ENCODE data around the gene SCGB3A1.

The SCGB3A1 gene

GRCh38 chr5:180625125-180625790, 34.0 kb upstream of the SCGB3A1 start:
- ATAC-seq = no peak

- no peak for ATAC-seq
Measured at GRCh38 chr5:180624587-180624986, 33.3 kb upstream of the SCGB3A1 start.

DNA sequence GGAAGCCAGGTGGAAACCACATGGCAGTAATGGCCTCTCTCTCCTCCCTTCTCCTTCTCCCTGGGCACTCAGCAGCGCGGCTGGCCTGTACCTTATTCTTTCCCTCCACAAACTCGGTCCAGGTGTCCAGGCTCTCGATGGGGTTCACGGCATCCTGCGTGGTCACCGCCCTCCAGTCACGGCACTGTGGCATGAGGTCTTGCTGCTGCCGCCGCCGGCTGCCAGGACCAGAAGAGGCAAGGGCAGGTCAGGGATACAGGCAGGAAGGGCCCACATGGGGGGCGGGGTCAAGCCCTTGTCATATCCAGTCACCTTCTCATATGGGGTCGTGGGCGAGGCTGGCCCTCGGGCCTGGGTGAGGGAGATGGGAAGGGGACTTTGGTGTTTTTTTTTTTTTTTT, 32.5 kb upstream of the SCGB3A1 start:
- ATAC-seq = no peak

- ATAC-seq = no peak
Measured at GRCh38 chr5:180623411-180623834, 32.1 kb upstream of the SCGB3A1 start.

DNA sequence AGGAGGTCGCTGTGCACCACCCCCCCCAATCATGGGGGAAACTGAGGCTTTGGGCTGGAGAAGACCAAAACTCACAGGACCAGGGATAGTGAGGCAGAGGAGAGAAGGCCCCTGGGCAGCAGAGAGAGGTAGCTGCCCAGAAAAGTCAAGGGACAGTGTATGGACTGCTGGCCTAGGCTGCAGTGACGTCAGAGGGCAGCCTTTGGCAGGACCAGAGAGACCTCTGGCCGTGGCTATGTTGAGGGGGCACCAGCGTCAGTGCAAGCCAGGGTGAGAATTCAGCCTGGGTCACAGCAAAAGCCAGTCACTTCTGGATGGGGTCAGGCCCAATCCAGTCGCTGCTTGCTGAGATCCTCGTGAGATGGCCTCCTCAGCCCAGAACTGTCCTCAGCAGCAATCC, 31.6 kb upstream of the SCGB3A1 start:
- ATAC-seq = no peak

GRCh38 chr5:180621311-180621710, 30.0 kb upstream of the SCGB3A1 start:
- no peak for ATAC-seq

- no peak for ATAC-seq
Measured at GRCh38 chr5:180620014-180620413, 28.7 kb upstream of the SCGB3A1 start.

DNA sequence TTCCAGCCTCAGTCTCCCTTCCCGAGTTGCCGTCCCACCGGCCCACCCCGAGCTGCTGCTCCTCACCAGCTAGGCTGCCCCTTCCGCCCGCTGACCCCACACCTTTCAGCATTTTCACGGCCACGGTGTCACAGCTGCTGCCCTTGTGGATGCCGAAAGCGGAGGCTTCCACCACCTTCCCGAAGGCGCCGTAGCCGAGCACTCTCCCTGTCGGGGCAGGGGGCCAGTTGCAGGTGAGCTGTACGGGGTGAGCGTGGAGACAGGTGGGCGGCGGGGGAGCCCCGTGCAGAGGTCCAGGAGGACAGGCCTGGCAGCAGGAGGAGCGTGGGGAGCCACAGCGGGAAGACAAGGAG, 28.2 kb upstream of the SCGB3A1 start:
- no peak for ATAC-seq

DNA sequence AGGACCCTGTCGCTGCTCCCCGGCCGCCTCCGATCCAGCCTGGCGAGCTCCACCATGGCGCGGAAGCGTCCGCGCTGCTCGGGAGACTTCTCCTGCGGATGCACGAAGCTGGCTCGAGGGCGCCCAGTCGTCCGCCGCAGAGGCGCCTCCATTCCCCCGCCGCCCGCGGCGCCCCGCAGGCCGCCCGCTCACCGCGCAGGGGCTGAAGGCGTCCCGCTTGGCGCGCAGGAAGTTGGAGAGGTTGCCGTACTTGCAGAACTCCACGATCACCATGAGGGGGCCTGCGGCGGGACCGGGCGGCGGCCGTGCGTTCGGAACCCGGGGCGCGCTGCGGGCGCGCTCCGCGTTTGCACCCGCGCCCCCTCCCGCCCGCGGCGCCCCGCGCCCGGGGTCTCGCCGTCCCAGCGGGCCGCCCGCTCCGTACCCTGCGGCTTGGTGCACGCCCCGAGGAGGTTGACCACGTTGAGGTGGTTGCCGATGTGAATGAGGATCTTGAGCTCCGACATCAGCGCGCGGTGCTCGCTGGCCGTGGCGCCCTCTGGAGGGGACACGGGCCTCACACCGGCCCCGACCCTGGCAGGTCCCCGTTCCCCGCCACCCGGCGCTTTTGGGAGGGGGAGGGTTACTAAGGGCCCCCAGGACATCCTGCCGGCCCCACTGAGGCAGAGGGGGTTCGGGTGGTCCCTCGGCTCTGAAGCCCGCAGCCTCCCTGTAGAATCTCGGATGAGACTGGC, 27.7 kb upstream of the SCGB3A1 start:
- peak; percentile 70 for ATAC-seq

GRCh38 chr5:180618487-180618828, 27.2 kb upstream of the SCGB3A1 start:
- no peak for ATAC-seq

DNA sequence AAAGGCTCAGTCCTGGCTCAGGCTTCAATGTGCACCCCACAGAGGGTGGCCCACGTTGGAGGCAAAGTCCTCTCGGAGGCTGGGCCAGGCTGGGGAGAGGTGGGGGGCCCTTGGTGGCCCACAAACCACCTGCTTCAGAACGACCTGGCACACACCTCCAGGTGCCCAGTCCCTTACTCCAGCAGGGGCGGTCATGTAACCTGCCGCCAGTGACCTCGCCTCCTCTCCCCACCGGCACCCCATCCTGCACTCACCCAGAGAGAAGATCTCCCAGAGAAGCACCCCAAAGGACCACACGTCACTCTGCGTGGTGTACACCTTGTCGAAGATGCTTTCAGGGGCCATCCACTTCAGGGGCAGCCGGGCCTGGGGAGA, 22.5 kb upstream of the SCGB3A1 start:
- ATAC-seq = no peak

DNA sequence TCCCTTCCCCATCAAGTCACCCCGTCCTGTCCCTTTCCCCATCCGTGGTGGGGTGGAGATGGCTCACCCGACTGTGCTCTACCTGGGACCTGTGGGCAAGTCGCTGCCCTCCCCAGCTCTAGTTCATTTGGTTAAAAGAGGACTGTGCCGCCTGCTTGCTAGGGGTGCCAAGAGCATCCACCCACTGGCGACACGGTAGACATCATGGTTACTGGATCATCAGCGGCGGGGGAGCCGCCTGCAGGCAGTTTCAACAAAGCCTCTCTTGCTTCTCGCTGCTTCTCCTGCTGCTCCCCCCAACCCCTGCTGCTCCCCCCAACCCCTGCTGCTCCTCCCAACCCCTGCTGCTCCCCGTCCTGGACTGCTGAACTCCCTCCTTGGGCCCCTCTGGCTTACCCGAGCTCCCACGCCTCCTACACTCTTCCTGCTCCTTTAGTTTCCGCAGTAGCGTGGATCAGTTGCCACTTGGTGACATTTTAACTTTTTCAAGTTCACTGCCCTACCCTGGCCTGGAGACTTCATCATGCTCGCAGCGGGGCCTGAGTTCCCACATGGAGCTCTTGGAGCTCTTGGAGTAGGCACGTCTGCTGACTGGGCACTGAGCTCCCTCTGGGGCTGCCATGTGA, 22.0 kb upstream of the SCGB3A1 start:
- no peak for ATAC-seq

- no peak for ATAC-seq
Measured at GRCh38 chr5:180612683-180613082, 21.4 kb upstream of the SCGB3A1 start.

- no peak for ATAC-seq
Measured at GRCh38 chr5:180611140-180611850, 20.0 kb upstream of the SCGB3A1 start.

- no peak for ATAC-seq
Measured at GRCh38 chr5:180609817-180610550, 18.7 kb upstream of the SCGB3A1 start.

- ATAC-seq = no peak
Measured at GRCh38 chr5:180609386-180609785, 18.1 kb upstream of the SCGB3A1 start.

- no peak for ATAC-seq
Measured at GRCh38 chr5:180608572-180609310, 17.4 kb upstream of the SCGB3A1 start.

- peak in 1 of 2 donors; percentile 71 for ATAC-seq
Measured at GRCh38 chr5:180607861-180608571, 16.7 kb upstream of the SCGB3A1 start.

DNA sequence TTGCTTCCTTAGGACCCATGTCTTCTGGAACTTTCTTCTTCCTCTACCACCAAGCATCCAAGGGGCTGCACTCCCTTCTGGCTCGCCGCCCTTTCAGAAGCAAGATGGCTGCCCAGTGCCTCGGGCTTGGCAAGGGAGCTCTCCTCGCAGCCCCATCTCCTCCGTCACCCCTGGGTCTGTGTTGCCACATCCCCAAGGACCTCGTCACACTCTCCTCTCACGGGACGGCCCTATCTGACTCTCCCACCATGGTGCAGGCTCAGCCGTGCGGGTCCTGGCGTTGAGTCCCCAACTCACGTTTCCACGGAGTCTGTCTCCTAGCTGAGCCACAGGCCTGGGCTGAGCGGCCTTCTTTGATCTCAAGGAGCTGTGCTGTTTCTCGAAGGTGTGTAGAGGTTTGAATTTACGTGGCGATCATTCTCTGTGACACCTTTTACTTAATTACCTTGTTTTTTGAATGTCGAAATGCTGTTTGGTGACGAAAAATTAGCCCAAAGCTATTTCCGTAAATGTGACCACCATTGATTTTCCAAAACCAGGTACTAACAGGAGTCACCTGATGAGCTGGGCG, 15.0 kb upstream of the SCGB3A1 start:
- ATAC-seq = no peak

- no peak for ATAC-seq
Measured at GRCh38 chr5:180605554-180606214, 14.4 kb upstream of the SCGB3A1 start.

DNA sequence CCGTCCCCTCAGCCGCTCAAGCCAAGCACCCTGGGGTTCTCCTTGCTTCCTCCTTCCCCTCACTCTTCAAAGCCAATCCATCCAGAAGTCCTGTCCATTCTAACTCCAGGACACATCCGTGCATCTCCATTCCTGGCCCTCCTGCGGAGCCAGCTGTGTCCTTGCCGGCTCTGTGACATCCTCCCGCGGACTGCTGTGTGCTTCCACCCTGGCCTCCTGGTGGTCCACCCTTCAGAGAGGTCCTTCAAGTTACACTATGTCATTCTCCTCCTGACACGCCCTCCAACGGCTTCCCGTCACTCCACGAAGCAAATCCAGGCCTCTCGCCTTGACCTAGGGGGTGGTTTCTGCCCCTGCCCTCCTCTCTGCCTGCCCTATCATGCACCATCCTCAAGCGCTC, 13.0 kb upstream of the SCGB3A1 start:
- no peak for ATAC-seq

Measured in activated CD4-positive, CD25-positive, alpha-beta regulatory T cell treated with anti-CD3 and anti-CD28 coated beads, Interleukin-2, amount 50 U/mL, for 24 hours (primary cell).